ENCODE measurements around the gene SPINT2.

DNA sequence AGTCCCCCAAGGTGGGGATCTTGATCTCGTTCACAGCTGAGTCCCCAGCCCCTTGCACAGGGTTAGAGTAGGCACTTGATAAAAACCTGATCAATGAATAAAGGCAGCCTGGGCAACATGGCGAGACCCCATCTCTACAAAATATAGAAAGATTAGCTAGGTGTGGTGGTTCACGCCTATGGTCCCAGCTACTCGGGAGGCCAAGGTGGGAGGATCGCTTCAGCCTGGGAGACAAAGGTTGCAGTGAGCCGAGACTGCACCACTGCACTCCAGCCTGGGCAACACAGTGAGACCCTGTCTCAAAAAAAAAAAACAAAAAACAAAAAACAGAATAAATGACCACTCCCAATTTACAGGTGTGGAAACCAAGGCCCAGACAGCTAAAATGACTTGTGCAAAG is 46.6 kb downstream of the SPINT2 start:
- TF ChIP-seq, protein P1, sequence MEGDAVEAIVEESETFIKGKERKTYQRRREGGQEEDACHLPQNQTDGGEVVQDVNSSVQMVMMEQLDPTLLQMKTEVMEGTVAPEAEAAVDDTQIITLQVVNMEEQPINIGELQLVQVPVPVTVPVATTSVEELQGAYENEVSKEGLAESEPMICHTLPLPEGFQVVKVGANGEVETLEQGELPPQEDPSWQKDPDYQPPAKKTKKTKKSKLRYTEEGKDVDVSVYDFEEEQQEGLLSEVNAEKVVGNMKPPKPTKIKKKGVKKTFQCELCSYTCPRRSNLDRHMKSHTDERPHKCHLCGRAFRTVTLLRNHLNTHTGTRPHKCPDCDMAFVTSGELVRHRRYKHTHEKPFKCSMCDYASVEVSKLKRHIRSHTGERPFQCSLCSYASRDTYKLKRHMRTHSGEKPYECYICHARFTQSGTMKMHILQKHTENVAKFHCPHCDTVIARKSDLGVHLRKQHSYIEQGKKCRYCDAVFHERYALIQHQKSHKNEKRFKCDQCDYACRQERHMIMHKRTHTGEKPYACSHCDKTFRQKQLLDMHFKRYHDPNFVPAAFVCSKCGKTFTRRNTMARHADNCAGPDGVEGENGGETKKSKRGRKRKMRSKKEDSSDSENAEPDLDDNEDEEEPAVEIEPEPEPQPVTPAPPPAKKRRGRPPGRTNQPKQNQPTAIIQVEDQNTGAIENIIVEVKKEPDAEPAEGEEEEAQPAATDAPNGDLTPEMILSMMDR (IDR thresholded peaks at IDR 0.05) = no peak
- no peak for TF ChIP-seq POLR2A (IDR thresholded peaks at IDR 0.05)
